Pancreas (tissue), 10 donors: Measurements from ENCODE around the gene POLR3E. TPM values are rescaled to one million over a fixed set of nuclear protein-coding genes. Genes with fewer than 3 reads are reported as not detected.

Experiments
- ATAC-seq, 4 donors: fragments of 200-7000 bp; cut with Tn5 transposase; one replicate each; pipeline versions ENCODE4 v1.8.0 to v1.9.1; 2020; ENCODE audit warnings: mild to moderate bottlenecking in 4 of 4, moderate library complexity in 4 of 4
- DNase-seq, 6 donors: peaks; one replicate each; pipeline ENCODE4 v3.0.0-alpha.2; 2020
- FAIRE-seq: peaks from 2 replicates; lab custom pipeline; 2012; peaks lifted over from hg19 to GRCh38; lab: Jason Lieb, UNC
- H3K27ac ChIP-seq, 4 donors: fragments of 200-600 bp; sonication (generic); 1 replicate in 3 of 4; 2 replicates in 1 of 4; pipeline versions ENCODE4 v1.5.0 to v1.8.0; 2020
- H3K27me3 ChIP-seq, 4 donors: fragments of 200-600 bp; one replicate each; pipeline ENCODE4 v1.8.0; 2021
- H3K36me3 ChIP-seq, 3 donors: fragments of 200-600 bp; sonication (generic) in 1 of 3; one replicate each; pipeline versions ENCODE4 v1.5.0 to v1.8.0; 2020 to 2021
- H3K4me1 ChIP-seq, 3 donors: fragments of 200-600 bp; one replicate each; pipeline ENCODE4 v1.8.0; 2021
- H3K4me3 ChIP-seq, 4 donors: fragments of 200-600 bp; sonication (generic) in 2 of 4; one replicate each; pipeline versions ENCODE4 v1.5.0 to v1.8.0; 2020 to 2021
- H3K9me3 ChIP-seq, 4 donors: fragments of 200-600 bp; one replicate each; pipeline ENCODE4 v1.8.0; 2021
- WGBS, 2 donors: extraction: QIAGEN DNeasy Blood & Tissue Kit; methylation state at CpG; one replicate each; pipeline ENCODE4 v1.1.7; 2013; 5-methylcytosine and 5-hydroxymethylcytosine counted together
- intact Hi-C, 3 donors: fragments of 100-400 bp; cut with DNase I; formaldehyde crosslinking; loops; one replicate each; pipeline versions ENCODE4 v1.11.1 to v1.14.2; 2022
- polyA plus RNA-seq, 2 donors: library from polyadenylated mRNA; stranded (reverse); fragments of 200-250 nt; gene quantifications; one replicate each; pipeline ENCODE4 v1.2.3, GENCODE V29; 2013
- total RNA-seq, 6 donors: library from RNA; stranded (reverse); fragmentation: NEBNext Ultra II Directional in 4 of 6; extraction: Animal tissue kit (Norgen Biotek cat#: 25700) in 4 of 6; gene quantifications; one replicate each; pipeline versions ENCODE4 v1.2.1 to v1.2.4, GENCODE V29; 2021 to 2023
- TF ChIP-seq, protein P1 (sequence below), 4 donors: fragments of 200-600 bp; sonication (generic) in 3 of 4; IDR thresholded peaks; one replicate each; pipeline versions ENCODE4 v1.5.0 to v1.8.0; 2021; ENCODE audit warnings: antibody characterized with exemption in 4 of 4
- donor health status: healthy with polysubstance abuse.
- donor health status: DM: no; HTN: no; CAD: no; lungs with moderate emphysema.
- donor health status: DM: no; HTN: no; CAD: no.
- donor health status: control.
- donor health status: control.
- donor health status: Bipolar disorder and iron deficiency.
- donor health status: DM: yes; HTN: yes; CAD: no.
- donor health status: DM: no; HTN: no; CAD: no.
- donor health status: DM: no; HTN: no; CAD: no.
- donor health status: DM: yes; HTN: yes; CAD: no.

The POLR3E gene
- total and polyA plus RNA-seq, 8 donors: 26.3 to 38.3 (median 30.5) TPM

DNA sequence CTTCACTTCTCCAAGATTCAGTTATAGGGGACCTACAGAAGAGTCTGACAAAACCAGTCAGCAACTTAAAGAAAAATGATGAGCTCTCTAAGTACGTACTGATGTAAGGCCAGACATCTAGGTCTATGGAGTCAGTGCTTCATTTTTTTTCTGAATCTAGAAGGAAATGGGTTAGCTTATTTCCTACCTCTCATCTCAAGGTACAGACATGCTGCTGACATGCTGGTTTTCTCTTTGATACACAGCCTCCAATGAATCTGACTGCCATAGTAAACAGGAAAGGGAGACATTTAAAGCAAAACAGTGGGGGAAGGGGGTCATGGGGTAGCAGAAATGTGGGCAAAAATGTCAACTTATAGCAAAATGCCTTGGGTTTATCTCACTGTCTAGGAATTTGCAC lies 60.8 kb downstream of the POLR3E start:
- intact Hi-C loops: no loop called here
- no peak for DNase-seq
- H3K4me1 ChIP-seq: peaks cover 0 to 14% (median 4%) of the 10 kb centered on the region in 3 donors
- H3K27ac ChIP-seq: no peak overlapping the region
- H3K4me3 ChIP-seq: no peak overlapping the region
- peaks cover 0 to 7% (median 0%) of the 10 kb centered on the region in 3 donors for H3K36me3 ChIP-seq
- no peak for ATAC-seq
- TF ChIP-seq, protein P1, sequence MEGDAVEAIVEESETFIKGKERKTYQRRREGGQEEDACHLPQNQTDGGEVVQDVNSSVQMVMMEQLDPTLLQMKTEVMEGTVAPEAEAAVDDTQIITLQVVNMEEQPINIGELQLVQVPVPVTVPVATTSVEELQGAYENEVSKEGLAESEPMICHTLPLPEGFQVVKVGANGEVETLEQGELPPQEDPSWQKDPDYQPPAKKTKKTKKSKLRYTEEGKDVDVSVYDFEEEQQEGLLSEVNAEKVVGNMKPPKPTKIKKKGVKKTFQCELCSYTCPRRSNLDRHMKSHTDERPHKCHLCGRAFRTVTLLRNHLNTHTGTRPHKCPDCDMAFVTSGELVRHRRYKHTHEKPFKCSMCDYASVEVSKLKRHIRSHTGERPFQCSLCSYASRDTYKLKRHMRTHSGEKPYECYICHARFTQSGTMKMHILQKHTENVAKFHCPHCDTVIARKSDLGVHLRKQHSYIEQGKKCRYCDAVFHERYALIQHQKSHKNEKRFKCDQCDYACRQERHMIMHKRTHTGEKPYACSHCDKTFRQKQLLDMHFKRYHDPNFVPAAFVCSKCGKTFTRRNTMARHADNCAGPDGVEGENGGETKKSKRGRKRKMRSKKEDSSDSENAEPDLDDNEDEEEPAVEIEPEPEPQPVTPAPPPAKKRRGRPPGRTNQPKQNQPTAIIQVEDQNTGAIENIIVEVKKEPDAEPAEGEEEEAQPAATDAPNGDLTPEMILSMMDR (IDR thresholded peaks at IDR 0.05): no peak
- H3K27me3 ChIP-seq: no peaks in the 10 kb centered on the region
- WGBS, 2 donors: 92 to 93% methylated on average over 1 of the region's 1 CpG
- no peak for FAIRE-seq
- H3K9me3 ChIP-seq: no peaks in the 10 kb centered on the region

DNA sequence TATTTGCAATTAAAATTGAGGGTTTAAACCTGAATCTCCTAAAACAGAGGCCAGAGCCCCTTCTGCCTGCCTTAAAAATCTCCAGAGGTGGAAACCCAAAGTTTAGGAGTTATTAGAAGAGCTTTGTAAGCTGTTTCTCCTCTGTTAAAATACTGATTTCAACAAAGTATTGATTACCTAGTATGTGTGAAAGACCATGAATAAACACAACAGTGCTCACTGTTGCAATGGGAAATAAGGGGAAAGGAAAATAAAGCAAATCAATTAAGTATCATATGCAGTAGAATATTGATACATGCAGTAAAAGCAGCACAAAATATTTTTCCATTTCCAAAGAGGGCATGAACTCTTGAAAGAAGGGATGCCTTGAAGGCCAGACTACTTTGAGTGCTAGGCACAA lies 62.5 kb downstream of the POLR3E start:
- intact Hi-C loops: no loop called here
- FAIRE-seq: no peak
- no peak for ATAC-seq
- H3K4me3 ChIP-seq: no peak overlapping the region
- DNase-seq: no peak
- H3K27me3 ChIP-seq: no peaks in the 10 kb centered on the region
- no peaks in the 10 kb centered on the region for H3K4me1 ChIP-seq
- no peak overlapping the region for H3K27ac ChIP-seq
- TF ChIP-seq, protein P1 (IDR thresholded peaks at IDR 0.05): no peak
- H3K9me3 ChIP-seq: no peaks in the 10 kb centered on the region
- peaks cover 0 to 21% (median 0%) of the 10 kb centered on the region in 3 donors for H3K36me3 ChIP-seq

DNA sequence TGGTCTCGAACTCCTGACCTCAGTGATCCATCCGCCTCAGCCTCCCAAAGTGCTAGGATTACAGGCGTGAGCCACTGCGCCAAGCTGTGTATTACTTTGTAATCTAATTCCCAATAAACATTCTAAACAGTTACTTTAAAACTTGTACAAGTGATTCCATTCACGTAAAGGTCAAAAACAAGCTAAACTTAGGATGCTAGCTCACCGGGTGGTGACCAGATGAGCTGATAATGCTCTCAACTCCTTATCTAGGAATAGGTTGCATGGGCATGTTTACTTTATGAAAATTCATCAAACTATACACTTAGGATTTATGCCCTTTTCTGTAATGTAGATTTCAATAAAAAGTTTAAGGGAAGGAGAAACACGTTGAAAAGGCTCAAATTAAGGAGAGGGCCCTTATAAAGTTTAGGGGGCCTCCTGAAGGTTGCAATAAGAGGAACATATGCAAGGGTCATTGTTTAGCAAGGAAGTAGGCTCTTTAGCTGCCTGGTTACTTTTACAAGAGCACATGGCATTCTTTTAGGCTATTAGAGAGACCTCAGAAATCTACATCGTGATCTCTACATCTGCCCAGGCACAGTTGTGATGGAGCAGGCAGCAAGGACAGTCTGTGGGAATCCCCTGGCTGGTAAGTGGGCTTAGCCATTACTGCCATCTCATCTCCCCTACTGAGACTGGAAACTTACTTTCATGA lies 63.9 kb downstream of the POLR3E start:
- 82 to 85% methylated on average over 8 of the region's 8 CpGs for WGBS, 2 donors
- no peaks in the 10 kb centered on the region for H3K4me1 ChIP-seq

DNA sequence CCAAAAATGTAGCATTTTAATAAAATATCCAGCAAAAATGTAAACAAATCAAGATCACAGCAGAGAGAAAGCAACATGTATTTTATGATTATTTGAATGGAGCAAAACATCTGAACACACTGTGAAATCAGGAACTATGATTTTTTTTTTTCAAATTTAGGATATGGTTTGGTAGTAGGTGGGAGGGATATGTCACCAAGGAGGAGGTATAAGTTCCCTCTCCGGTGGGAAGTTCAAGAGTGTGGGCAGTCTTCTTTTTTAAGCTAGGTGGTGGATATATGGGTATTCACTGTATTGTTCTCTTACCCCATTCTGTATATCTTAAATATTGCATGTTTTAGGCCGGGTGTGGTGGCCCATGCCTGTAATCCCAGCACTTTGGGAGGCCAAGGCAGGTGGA lies 67.0 kb downstream of the POLR3E start:
- intact Hi-C loops: no loop called here
- no peak overlapping the region for H3K4me3 ChIP-seq
- peaks cover 10 to 13% (median 13%) of the 10 kb centered on the region in 3 donors for H3K4me1 ChIP-seq
- TF ChIP-seq, protein P1 (IDR thresholded peaks at IDR 0.05): no peak
- DNase-seq (no peak), FAIRE-seq (no peak), ATAC-seq (no peak)
- H3K9me3 ChIP-seq: no peaks in the 10 kb centered on the region
- peaks cover 0 to 21% (median 0%) of the 10 kb centered on the region in 3 donors for H3K36me3 ChIP-seq
- WGBS, 2 donors: 88 to 96% methylated on average over 2 of the region's 2 CpGs
- no peaks in the 10 kb centered on the region for H3K27me3 ChIP-seq
- H3K27ac ChIP-seq: no peak overlapping the region

More for the DNA sequence above, 63.9 kb downstream of the POLR3E start:
- Histone ChIP-seq H3K36me3 (peaks cover 0 to 21% (median 0%) of the 10 kb centered on the region in 3 donors), H3K27me3 (no peaks in the 10 kb centered on the region), H3K9me3 (no peaks in the 10 kb centered on the region), H3K27ac (no peak overlapping the region), H3K4me3 (no peak overlapping the region)
- peak in 1 of 4 donors; percentile 29 for ATAC-seq
- no peak for FAIRE-seq
- no peak for DNase-seq
- intact Hi-C loops: no loop called here
- TF ChIP-seq, protein P1 (IDR thresholded peaks at IDR 0.05): no peak

DNA sequence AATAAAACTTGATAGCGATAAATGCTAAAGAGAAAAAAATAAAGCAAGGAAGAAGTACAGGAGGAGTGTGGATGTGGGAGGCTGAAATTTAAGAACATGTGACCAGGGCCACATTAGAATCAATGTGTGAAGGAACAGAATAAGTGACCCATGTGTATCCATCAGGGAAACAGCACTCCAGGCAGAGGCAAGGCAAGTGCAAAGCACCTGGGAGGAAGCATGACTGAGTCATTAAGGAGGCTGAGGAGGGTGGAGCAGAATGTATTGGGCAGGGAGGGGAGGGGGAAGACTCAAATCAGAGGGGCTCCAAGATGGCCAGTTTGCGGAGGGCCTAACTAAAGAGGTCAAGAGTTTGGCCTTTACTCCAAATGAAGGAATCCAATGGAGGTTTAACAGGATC lies 69.2 kb downstream of the POLR3E start:
- H3K36me3 ChIP-seq: peaks cover 0 to 21% (median 0%) of the 10 kb centered on the region in 3 donors
- no peaks in the 10 kb centered on the region for H3K27me3 ChIP-seq
- intact Hi-C loops: no loop called here
- no peak for FAIRE-seq
- DNase-seq: no peak
- no peak overlapping the region for H3K4me3 ChIP-seq
- WGBS, 2 donors: 96 to 98% methylated on average over 2 of the region's 2 CpGs
- TF ChIP-seq, protein P1 (IDR thresholded peaks at IDR 0.05): no peak
- ATAC-seq: no peak
- peaks cover 18 to 33% (median 22%) of the 10 kb centered on the region in 3 donors for H3K4me1 ChIP-seq
- no peaks in the 10 kb centered on the region for H3K9me3 ChIP-seq
- H3K27ac ChIP-seq: no peak overlapping the region
